Left lung (tissue), 10 donors: ENCODE measurements around the gene DSCAML1. TPM values are rescaled to one million over a fixed set of nuclear protein-coding genes. Genes with fewer than 3 reads are reported as not detected.

ENCODE experiments used
- ATAC-seq: fragments of 200-7000 bp; cut with Tn5 transposase; one replicate; pipeline ENCODE4 v1.9.1; 2020; ENCODE audit warnings: moderate library complexity
- DNase-seq, 4 donors: peaks; one replicate each; pipeline ENCODE4 v3.0.0-alpha.2; 2013 to 2020
- H3K27ac ChIP-seq, 2 donors: fragments of 200-600 bp; sonication (generic) in 1 of 2; one replicate each; pipeline versions ENCODE4 v1.5.0 to v1.8.0; 2020 to 2021
- H3K27me3 ChIP-seq, 2 donors: fragments of 200-600 bp; sonication (generic) in 1 of 2; one replicate each; pipeline versions ENCODE4 v1.5.0 to v1.8.0; 2020 to 2021
- H3K36me3 ChIP-seq, 2 donors: fragments of 200-600 bp; sonication (generic) in 1 of 2; one replicate each; pipeline versions ENCODE4 v1.5.0 to v1.8.0; 2020 to 2021
- H3K4me1 ChIP-seq, 2 donors: fragments of 200-600 bp; one replicate each; pipeline ENCODE4 v1.8.0; 2021
- H3K4me3 ChIP-seq, 2 donors: fragments of 200-600 bp; sonication (generic) in 1 of 2; one replicate each; pipeline versions ENCODE4 v1.5.0 to v1.8.0; 2020 to 2021; ENCODE audit warnings: mild to moderate bottlenecking in 1 of 2
- H3K9me3 ChIP-seq, 2 donors: fragments of 200-600 bp; sonication (generic) in 1 of 2; one replicate each; pipeline versions ENCODE4 v1.5.0 to v1.8.0; 2020 to 2021
- CTCF ChIP-seq, 2 donors: fragments of 200-600 bp; sonication (generic) in 1 of 2; IDR thresholded peaks; one replicate each; pipeline versions ENCODE4 v1.5.0 to v1.8.0; 2021; ENCODE audit warnings: antibody characterized with exemption in 2 of 2
- intact Hi-C, 2 donors: fragments of 100-400 bp; cut with DNase I; formaldehyde crosslinking; loops; one replicate each; pipeline versions ENCODE4 v1.11.2 to v1.14.2; 2022
- polyA plus RNA-seq, 6 donors: library from polyadenylated mRNA; unstranded; fragments of 120-200 nt; gene quantifications; one replicate each; pipeline ENCODE4 v1.2.1, GENCODE V29; 2013; ENCODE audit not compliant: insufficient read length in 6 of 6
- total RNA-seq, 2 donors: library from RNA; stranded (reverse); fragmentation: NEBNext Ultra II Directional; extraction: Animal tissue kit (Norgen Biotek cat#: 25700); gene quantifications; one replicate each; pipeline ENCODE4 v1.2.1, GENCODE V29; 2021
- donor health status: DM: no; HTN: yes; CAD: no.
- donor health status: DM: no; HTN: no; CAD: no.

The DSCAML1 gene
- total and polyA plus RNA-seq, 8 donors: 0.35 to 1.8 (median 1.2) TPM

- Histone ChIP-seq H3K27me3 (no peaks in the 10 kb centered on the region), H3K36me3 (no peaks in the 10 kb centered on the region), H3K4me3 (no peak overlapping the region), H3K4me1 (no peaks in the 10 kb centered on the region), H3K27ac (no peak overlapping the region), H3K9me3 (peaks cover 0 to 5% of the 10 kb centered on the region in 2 donors)
- ATAC-seq (no peak), DNase-seq (no peak)
- intact Hi-C loops: no loop called here
- TF ChIP-seq CTCF (IDR thresholded peaks at IDR 0.05): no peak
Measured at GRCh38 chr11:117626576-117626975, 170.4 kb downstream of the DSCAML1 start.

- TF ChIP-seq CTCF (IDR thresholded peaks at IDR 0.05): no peak
- peaks cover 0 to 11% of the 10 kb centered on the region in 2 donors for H3K9me3 ChIP-seq
- no peaks in the 10 kb centered on the region for H3K4me1 ChIP-seq
- DNase-seq (no peak), ATAC-seq (no peak)
- H3K36me3 ChIP-seq: no peaks in the 10 kb centered on the region
- H3K27ac ChIP-seq: no peak overlapping the region
- no peaks in the 10 kb centered on the region for H3K27me3 ChIP-seq
- intact Hi-C loops: no loop called here
- no peak overlapping the region for H3K4me3 ChIP-seq
Measured at GRCh38 chr11:117625237-117625636, 171.8 kb downstream of the DSCAML1 start.

- Histone ChIP-seq H3K36me3 (no peaks in the 10 kb centered on the region), H3K9me3 (peaks cover 0 to 11% of the 10 kb centered on the region in 2 donors), H3K4me3 (no peak overlapping the region), H3K27ac (no peak overlapping the region), H3K27me3 (no peaks in the 10 kb centered on the region), H3K4me1 (no peaks in the 10 kb centered on the region)
- no peak for DNase-seq
- ATAC-seq: no peak
- no peak for TF ChIP-seq CTCF (IDR thresholded peaks at IDR 0.05)
- intact Hi-C loops: no loop called here
Measured at GRCh38 chr11:117623831-117624271, 173.2 kb downstream of the DSCAML1 start.

GRCh38 chr11:117621226-117621625, 175.8 kb downstream of the DSCAML1 start:
- ATAC-seq: peak; percentile 44
- intact Hi-C loops: no loop called here
- peak; percentile 22 to 42 for TF ChIP-seq CTCF (IDR thresholded peaks at IDR 0.05)

GRCh38 chr11:117620659-117621058, 176.4 kb downstream of the DSCAML1 start:
- no peak for TF ChIP-seq CTCF (IDR thresholded peaks at IDR 0.05)
- no peak for ATAC-seq
- H3K4me1 ChIP-seq: no peaks in the 10 kb centered on the region

More at GRCh38 chr11:117621226-117621625, 175.8 kb downstream of the DSCAML1 start:
- Histone ChIP-seq H3K27me3 (no peaks in the 10 kb centered on the region), H3K4me1 (no peaks in the 10 kb centered on the region), H3K36me3 (no peaks in the 10 kb centered on the region), H3K4me3 (no peak overlapping the region), H3K27ac (no peak overlapping the region), H3K9me3 (peaks cover 0 to 11% of the 10 kb centered on the region in 2 donors)
- no peak for DNase-seq

More at GRCh38 chr11:117620659-117621058, 176.4 kb downstream of the DSCAML1 start:
- H3K27me3 ChIP-seq: no peaks in the 10 kb centered on the region
- H3K27ac ChIP-seq: no peak overlapping the region
- intact Hi-C loops: no loop called here
- no peaks in the 10 kb centered on the region for H3K36me3 ChIP-seq
- H3K9me3 ChIP-seq: peaks cover 0 to 11% of the 10 kb centered on the region in 2 donors
- no peak overlapping the region for H3K4me3 ChIP-seq
- no peak for DNase-seq
